Measurements from ENCODE around the gene FMNL2. TPM values are rescaled to one million over a fixed set of nuclear protein-coding genes. Genes with fewer than 3 reads are reported as not detected.
A peak's percentile ranks its signal among the peaks of the same experiment; 100 is the strongest.

Gene FMNL2
- total RNA-seq, 1 donor from 2014 or later: 12.0 TPM

DNA sequence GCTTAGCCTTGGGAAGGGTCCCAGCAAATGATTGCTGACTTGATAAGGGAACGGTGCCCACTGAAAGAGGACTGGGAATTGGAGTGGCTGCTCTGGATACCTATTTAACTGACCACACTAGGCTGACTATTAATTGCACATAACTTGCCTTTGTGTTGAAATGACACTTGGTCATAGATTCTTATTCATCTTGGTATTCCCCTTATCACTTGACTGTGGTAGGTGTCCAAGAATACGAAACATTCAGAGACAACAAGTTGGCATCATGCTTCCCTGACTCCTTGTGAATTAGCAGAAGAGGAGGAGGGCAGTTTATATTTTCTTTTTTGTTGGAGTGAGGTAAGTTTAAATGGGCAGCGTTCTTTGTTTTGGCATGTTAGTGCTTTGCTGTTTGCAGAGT is 13.4 kb downstream of the FMNL2 start:
- H3K9me3 ChIP-seq: no peaks in the 10 kb centered on the region
- intact Hi-C loops (cut with DNase I): no loop called here
- peaks cover 0 to 5% of the 10 kb centered on the region in 2 donors for H3K36me3 ChIP-seq
- TF ChIP-seq, protein P1, sequence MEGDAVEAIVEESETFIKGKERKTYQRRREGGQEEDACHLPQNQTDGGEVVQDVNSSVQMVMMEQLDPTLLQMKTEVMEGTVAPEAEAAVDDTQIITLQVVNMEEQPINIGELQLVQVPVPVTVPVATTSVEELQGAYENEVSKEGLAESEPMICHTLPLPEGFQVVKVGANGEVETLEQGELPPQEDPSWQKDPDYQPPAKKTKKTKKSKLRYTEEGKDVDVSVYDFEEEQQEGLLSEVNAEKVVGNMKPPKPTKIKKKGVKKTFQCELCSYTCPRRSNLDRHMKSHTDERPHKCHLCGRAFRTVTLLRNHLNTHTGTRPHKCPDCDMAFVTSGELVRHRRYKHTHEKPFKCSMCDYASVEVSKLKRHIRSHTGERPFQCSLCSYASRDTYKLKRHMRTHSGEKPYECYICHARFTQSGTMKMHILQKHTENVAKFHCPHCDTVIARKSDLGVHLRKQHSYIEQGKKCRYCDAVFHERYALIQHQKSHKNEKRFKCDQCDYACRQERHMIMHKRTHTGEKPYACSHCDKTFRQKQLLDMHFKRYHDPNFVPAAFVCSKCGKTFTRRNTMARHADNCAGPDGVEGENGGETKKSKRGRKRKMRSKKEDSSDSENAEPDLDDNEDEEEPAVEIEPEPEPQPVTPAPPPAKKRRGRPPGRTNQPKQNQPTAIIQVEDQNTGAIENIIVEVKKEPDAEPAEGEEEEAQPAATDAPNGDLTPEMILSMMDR (IDR thresholded peaks at IDR 0.05): no peak
- peaks cover 0 to 5% of the 10 kb centered on the region in 2 donors for H3K4me1 ChIP-seq
- H3K27me3 ChIP-seq: no peaks in the 10 kb centered on the region
- no peak overlapping the region for H3K27ac ChIP-seq
- H3K4me3 ChIP-seq: no peak overlapping the region
- DNase-seq (ENCODE audit: low spot score in 2 of 2): no peak

DNA sequence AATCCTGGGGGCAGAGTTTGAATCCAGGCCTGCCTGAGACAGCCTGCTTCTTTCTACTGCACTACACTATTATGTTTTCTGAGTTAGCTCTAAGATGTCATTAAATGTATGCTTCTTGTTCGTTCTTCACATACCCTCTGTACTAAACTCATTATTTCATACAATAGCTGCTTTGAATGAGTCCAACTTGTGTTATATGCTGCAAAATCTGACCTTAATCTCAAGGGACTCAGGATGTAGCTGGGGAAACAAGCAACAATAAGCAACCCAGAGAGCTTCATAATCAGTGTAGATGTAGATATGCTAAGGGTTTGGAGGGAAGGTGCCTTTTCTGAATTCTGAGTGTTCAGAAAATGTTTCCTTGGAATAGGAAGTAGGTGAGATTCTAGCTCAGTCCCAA is 14.4 kb downstream of the FMNL2 start:
- Histone ChIP-seq H3K27me3 (no peaks in the 10 kb centered on the region), H3K4me1 (peaks cover 0 to 10% of the 10 kb centered on the region in 2 donors), H3K27ac (no peak overlapping the region), H3K36me3 (no peaks in the 10 kb centered on the region), H3K4me3 (no peak overlapping the region), H3K9me3 (no peaks in the 10 kb centered on the region)
- TF ChIP-seq, protein P1 (IDR thresholded peaks at IDR 0.05): no peak
- no peak for DNase-seq (ENCODE audit: low spot score in 2 of 2)
- intact Hi-C loops (cut with DNase I): no loop called here

DNA sequence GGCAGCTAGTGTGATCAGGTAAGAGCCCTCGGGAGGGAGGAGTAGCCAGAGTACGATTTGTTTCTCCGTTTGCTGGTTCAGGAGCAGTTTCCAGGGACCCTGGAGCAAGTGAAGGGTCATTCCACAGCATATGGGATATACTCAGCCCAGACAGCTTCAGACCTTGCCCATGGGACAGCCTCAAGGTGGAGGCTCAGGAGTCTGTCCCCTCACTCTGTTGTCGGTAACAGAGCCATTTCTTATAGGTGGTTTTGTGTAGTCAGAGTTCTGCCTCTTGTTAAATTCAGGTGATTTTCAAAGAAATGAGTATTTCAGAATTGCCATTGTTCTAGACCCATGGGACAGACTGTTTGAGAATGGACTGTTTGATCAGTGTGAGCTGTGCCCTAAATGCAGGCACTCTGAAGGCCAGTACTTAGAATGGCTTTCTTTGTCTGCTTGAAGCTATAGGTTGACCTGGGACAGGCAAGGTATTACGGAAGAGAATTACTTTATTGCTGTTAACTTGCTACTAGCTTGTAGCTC is 15.2 kb downstream of the FMNL2 start:
- intact Hi-C loops (cut with DNase I): no loop called here
- no peak overlapping the region for H3K27ac ChIP-seq
- H3K4me1 ChIP-seq: peaks cover 0 to 18% of the 10 kb centered on the region in 2 donors
- no peaks in the 10 kb centered on the region for H3K27me3 ChIP-seq
- H3K9me3 ChIP-seq: no peaks in the 10 kb centered on the region
- DNase-seq (ENCODE audit: low spot score in 2 of 2): no peak
- H3K4me3 ChIP-seq: no peak overlapping the region
- TF ChIP-seq, protein P1 (IDR thresholded peaks at IDR 0.05): no peak
- no peaks in the 10 kb centered on the region for H3K36me3 ChIP-seq

DNA sequence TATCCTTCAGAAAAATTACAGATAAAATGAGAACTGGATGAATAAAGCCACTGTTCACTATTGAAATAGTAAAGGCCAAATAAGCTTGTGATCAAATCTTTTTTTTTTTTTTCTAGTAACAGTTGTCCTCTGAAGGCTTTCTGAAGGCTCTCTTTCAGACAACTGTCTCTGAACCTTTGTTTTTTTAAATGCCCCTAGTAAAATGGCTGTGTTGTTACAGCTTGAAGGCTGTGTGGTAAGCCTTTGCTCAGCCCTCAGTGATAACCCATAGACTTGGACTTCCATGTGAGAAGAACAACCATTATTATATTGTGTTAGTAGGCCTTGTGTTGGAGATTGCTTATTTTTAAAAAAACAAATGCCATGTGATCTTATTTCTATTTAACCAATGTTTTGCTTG is 17.6 kb downstream of the FMNL2 start:
- intact Hi-C loops (cut with DNase I): no loop called here
- Histone ChIP-seq H3K27me3 (no peaks in the 10 kb centered on the region), H3K9me3 (no peaks in the 10 kb centered on the region), H3K27ac (no peak overlapping the region), H3K36me3 (no peaks in the 10 kb centered on the region), H3K4me3 (no peak overlapping the region), H3K4me1 (peaks cover 0 to 26% of the 10 kb centered on the region in 2 donors)
- DNase-seq (ENCODE audit: low spot score in 2 of 2): no peak
- TF ChIP-seq, protein P1 (IDR thresholded peaks at IDR 0.05): no peak

DNA sequence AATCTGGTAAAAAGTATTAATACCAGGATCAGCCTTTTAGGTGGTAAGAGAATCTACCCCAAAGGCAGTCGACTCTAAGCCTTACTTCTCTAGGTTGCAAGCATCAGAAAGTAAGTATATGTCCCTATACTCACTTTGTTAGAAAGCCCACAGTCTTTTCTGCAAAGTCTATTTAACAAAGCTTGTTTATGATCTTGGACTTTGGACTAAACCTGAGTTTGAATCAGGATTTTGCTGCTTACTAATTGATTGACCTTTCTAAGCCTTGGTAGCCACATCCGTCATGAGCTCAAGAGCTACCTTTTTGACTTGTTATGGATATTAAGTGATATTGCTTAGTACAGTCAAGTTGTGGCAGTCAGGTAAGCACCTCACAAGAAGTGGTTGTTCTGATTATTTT is 18.4 kb downstream of the FMNL2 start:
- H3K27ac ChIP-seq: peak overlapping the region; percentile 25 to 74
- intact Hi-C loops (cut with DNase I): no loop called here

More for the DNA sequence above, 18.4 kb downstream of the FMNL2 start:
- TF ChIP-seq, protein P1 (IDR thresholded peaks at IDR 0.05): no peak
- Histone ChIP-seq H3K4me3 (no peak overlapping the region), H3K4me1 (peaks cover 0 to 26% of the 10 kb centered on the region in 2 donors), H3K36me3 (peaks cover 0 to 3% of the 10 kb centered on the region in 2 donors), H3K27me3 (no peaks in the 10 kb centered on the region), H3K9me3 (no peaks in the 10 kb centered on the region)
- DNase-seq (ENCODE audit: low spot score in 2 of 2): no peak
